GM23248 (cell line): ENCODE data around the gene ZNF469. TPM values are rescaled to one million over a fixed set of nuclear protein-coding genes. Genes with fewer than 3 reads are reported as not detected.

ENCODE experiments used
- DNase-seq: peaks from one replicate; pipeline ENCODE4 v3.0.0-alpha.2; 2015
- H2AFZ ChIP-seq: fragments of 200-600 bp; sonication (generic); 2 replicates; pipeline ENCODE4 v1.6.1; 2016; ENCODE audit warnings: antibody characterized with exemption
- H3F3A ChIP-seq: fragments of 200-600 bp; sonication (generic); 2 replicates; pipeline ENCODE4 v1.6.1; 2016; ENCODE audit warnings: mild to moderate bottlenecking, antibody characterized with exemption, mixed run types; ENCODE audit not compliant: insufficient read depth
- H3K27ac ChIP-seq: fragments of 200-600 bp; sonication (generic); 2 replicates; pipeline ENCODE4 v1.5.1; 2016; ENCODE audit warnings: mild to moderate bottlenecking
- H3K27me3 ChIP-seq: fragments of 200-600 bp; sonication (generic); replicated peaks from 2 replicates; pipeline ENCODE4 v1.6.1; 2016; ENCODE audit warnings: mild to moderate bottlenecking; ENCODE audit not compliant: insufficient read depth
- H3K36me3 ChIP-seq: fragments of 200-600 bp; sonication (generic); 2 replicates; pipeline ENCODE4 v1.6.1; 2016; ENCODE audit warnings: low read depth, mild to moderate bottlenecking
- H3K4me1 ChIP-seq: fragments of 200-600 bp; sonication (generic); 2 replicates; pipeline ENCODE4 v1.6.1; 2016; ENCODE audit warnings: mild to moderate bottlenecking; ENCODE audit not compliant: insufficient read depth
- H3K4me2 ChIP-seq: fragments of 200-600 bp; sonication (generic); one replicate; pipeline ENCODE4 v1.6.1; 2016; ENCODE audit warnings: mild to moderate bottlenecking; ENCODE audit not compliant: unreplicated experiment
- H3K4me3 ChIP-seq: fragments of 200-600 bp; sonication (generic); 2 replicates; pipeline ENCODE4 v1.5.1; 2016; ENCODE audit warnings: mild to moderate bottlenecking
- H3K79me2 ChIP-seq: fragments of 200-600 bp; sonication (generic); 2 replicates; pipeline ENCODE4 v1.6.1; 2016; ENCODE audit warnings: mild to moderate bottlenecking; ENCODE audit not compliant: insufficient read depth
- H3K9ac ChIP-seq: fragments of 200-600 bp; sonication (generic); 2 replicates; pipeline ENCODE4 v1.6.1; 2016; ENCODE audit warnings: mild to moderate bottlenecking
- H3K9me2 ChIP-seq: fragments of 200-600 bp; sonication (generic); 2 replicates; pipeline ENCODE4 v1.6.1; 2016; ENCODE audit warnings: mixed run types, mild to moderate bottlenecking, moderate library complexity; ENCODE audit not compliant: insufficient read depth
- H3K9me3 ChIP-seq: fragments of 200-600 bp; sonication (generic); one replicate; pipeline ENCODE4 v1.6.1; 2017; ENCODE audit warnings: low read depth
- H4K20me1 ChIP-seq: fragments of 200-600 bp; sonication (generic); 2 replicates; pipeline ENCODE4 v1.6.0; 2016; ENCODE audit not compliant: insufficient read depth
- EZH2 ChIP-seq: fragments of 200-600 bp; sonication (generic); IDR thresholded peaks from 2 replicates; pipeline ENCODE4 v1.6.1; 2018; ENCODE audit warnings: antibody characterized with exemption, mild to moderate bottlenecking; ENCODE audit not compliant: insufficient read depth, poor library complexity, severe bottlenecking
- EZH2phosphoT487 ChIP-seq: fragments of 200-600 bp; sonication (generic); IDR thresholded peaks from 2 replicates; pipeline ENCODE4 v1.6.1; 2018; ENCODE audit warnings: antibody characterized with exemption, moderate library complexity, mild to moderate bottlenecking, low read depth; ENCODE audit not compliant: insufficient read depth
- WGBS, 2 experiments: methylation state at CpG; one replicate each; pipeline ENCODE4 v1.1.6; 2015 to 2017; ENCODE audit warnings: low lambda C conversion rate in 2 of 2, low coverage in 1 of 2; ENCODE audit errors: missing lambda C conversion rate in 2 of 2; 5-methylcytosine and 5-hydroxymethylcytosine counted together
- in situ Hi-C: fragments of 300-500 bp; cut with MboI; formaldehyde crosslinking; loops from 2 replicates; pipeline ENCODE4 v1.15.0; 2020
- polyA plus RNA-seq: library from polyadenylated mRNA; unstranded; fragments of >200 nt; fragmentation: Nextera tagmentation; extraction: Ambion mirVana; gene quantifications from 2 replicates; pipeline ENCODE4 v1.2.1, GENCODE V29; 2016
- total RNA-seq: library from RNA; depleted of rRNA; stranded (reverse); fragments of >200 nt; shearing (Covaris generic); gene quantifications from 2 replicates; pipeline ENCODE4 v1.2.3, GENCODE V29; 2014

ZNF469 gene
- total and polyA plus RNA-seq, 2 experiments from 2014 or later: 0.65 to 2.6 TPM

- WGBS, 2 experiments: 53% methylated on average over 3 of the region's 3 CpGs
- Histone ChIP-seq H3K9ac (no peak overlapping the region), H3K4me2 (no peak overlapping the region), H3K79me2 (no peaks in the 10 kb centered on the region), H3K9me2 (no peaks in the 10 kb centered on the region), H3K27ac (no peak overlapping the region), H3K9me3 (no peaks in the 10 kb centered on the region), H2AFZ (no peak overlapping the region), H3K4me3 (no peak overlapping the region), H3K4me1 (no peaks in the 10 kb centered on the region), H3F3A (no peaks in the 10 kb centered on the region), H3K27me3 (no peaks in the 10 kb centered on the region), H4K20me1 (no peaks in the 10 kb centered on the region), H3K36me3 (no peaks in the 10 kb centered on the region)
- no peak for TF ChIP-seq EZH2
- TF ChIP-seq EZH2phosphoT487: no peak
- in situ Hi-C loops: no loop called here
- DNase-seq: no peak
Measured at GRCh38 chr16:88422733-88423447, 40.1 kb downstream of the ZNF469 start.

DNA sequence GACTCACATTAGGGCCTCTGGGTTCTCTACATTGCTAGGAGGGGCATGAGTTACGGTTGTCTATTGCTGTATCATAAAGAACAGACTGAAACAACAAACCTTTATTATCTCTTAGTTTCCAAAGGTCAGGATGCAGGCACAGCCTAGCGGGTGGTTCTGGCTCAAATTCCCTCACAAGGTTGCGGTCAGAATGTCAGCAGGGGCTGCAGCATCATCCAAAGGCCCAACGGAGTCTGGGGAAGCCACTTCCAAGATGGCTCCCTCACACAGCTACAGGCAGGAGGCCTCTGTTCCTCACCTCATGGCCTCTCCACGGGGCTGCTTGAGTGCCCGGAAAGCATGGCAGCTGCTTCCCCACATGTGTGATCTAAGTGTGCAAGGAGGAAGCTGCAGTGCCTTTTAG is 40.7 kb downstream of the ZNF469 start:
- H3K4me3 ChIP-seq: no peak overlapping the region
- H3K9ac ChIP-seq: no peak overlapping the region
- no peaks in the 10 kb centered on the region for H3K9me2 ChIP-seq
- H3K9me3 ChIP-seq: no peaks in the 10 kb centered on the region
- H3K4me1 ChIP-seq: no peaks in the 10 kb centered on the region
- H3K27ac ChIP-seq: no peak overlapping the region
- H3K79me2 ChIP-seq: no peaks in the 10 kb centered on the region
- H3K36me3 ChIP-seq: no peaks in the 10 kb centered on the region
- H2AFZ ChIP-seq: no peak overlapping the region
- in situ Hi-C loops: no loop called here
- WGBS, 2 experiments: 96 to 98% methylated on average over 6 of the region's 6 CpGs
- no peak overlapping the region for H3K4me2 ChIP-seq
- TF ChIP-seq EZH2phosphoT487 (no peak), EZH2 (no peak)
- no peaks in the 10 kb centered on the region for H3K27me3 ChIP-seq
- no peaks in the 10 kb centered on the region for H3F3A ChIP-seq
- no peak for DNase-seq
- no peaks in the 10 kb centered on the region for H4K20me1 ChIP-seq

GRCh38 chr16:88424587-88425235 is 42.0 kb downstream of the ZNF469 start:
- H3F3A ChIP-seq: no peaks in the 10 kb centered on the region
- H3K9ac ChIP-seq: no peak overlapping the region
- no peaks in the 10 kb centered on the region for H3K9me3 ChIP-seq
- H3K4me1 ChIP-seq: no peaks in the 10 kb centered on the region
- in situ Hi-C loops: no loop called here
- H2AFZ ChIP-seq: no peak overlapping the region
- no peaks in the 10 kb centered on the region for H3K36me3 ChIP-seq
- no peak for TF ChIP-seq EZH2
- TF ChIP-seq EZH2phosphoT487: no peak
- H3K27me3 ChIP-seq: no peaks in the 10 kb centered on the region
- H3K9me2 ChIP-seq: no peaks in the 10 kb centered on the region
- no peak overlapping the region for H3K27ac ChIP-seq
- H3K79me2 ChIP-seq: no peaks in the 10 kb centered on the region
- no peaks in the 10 kb centered on the region for H4K20me1 ChIP-seq
- no peak overlapping the region for H3K4me2 ChIP-seq
- DNase-seq: no peak
- no peak overlapping the region for H3K4me3 ChIP-seq
- 67 to 72% methylated on average over 18 to 24 of the region's 24 CpGs for WGBS, 2 experiments

DNA sequence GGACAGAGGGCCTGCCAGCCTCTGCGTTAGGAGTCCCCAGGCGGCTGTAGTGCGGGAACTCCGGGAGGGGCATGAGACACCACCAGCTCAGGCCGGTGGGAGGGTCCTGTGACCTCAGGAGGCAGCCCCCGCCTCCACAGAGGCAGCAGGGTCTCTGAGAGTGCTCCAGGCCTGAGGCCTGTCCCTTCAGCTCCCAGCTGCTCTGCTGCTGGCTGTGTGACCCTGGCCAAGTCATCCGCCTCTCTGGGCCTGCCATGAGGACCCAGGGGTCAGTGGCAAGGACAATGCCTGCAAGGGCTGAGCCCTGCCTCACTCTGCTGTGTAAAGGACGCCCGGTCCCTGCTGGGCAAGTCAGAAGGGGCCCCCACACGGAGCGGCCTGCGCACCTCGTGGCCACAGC is 43.3 kb downstream of the ZNF469 start:
- H3F3A ChIP-seq: no peaks in the 10 kb centered on the region
- H3K4me1 ChIP-seq: no peaks in the 10 kb centered on the region
- no peaks in the 10 kb centered on the region for H4K20me1 ChIP-seq
- no peak overlapping the region for H3K27ac ChIP-seq
- no peak overlapping the region for H3K4me3 ChIP-seq
- 94 to 97% methylated on average over 13 of the region's 13 CpGs for whole genome bisulfite sequencing, 2 experiments
- no peaks in the 10 kb centered on the region for H3K9me3 ChIP-seq
- H3K79me2 ChIP-seq: no peaks in the 10 kb centered on the region
- H3K4me2 ChIP-seq: no peak overlapping the region
- H3K36me3 ChIP-seq: no peaks in the 10 kb centered on the region
- H2AFZ ChIP-seq: no peak overlapping the region
- TF ChIP-seq EZH2phosphoT487 (no peak), EZH2 (no peak)
- H3K27me3 ChIP-seq: no peaks in the 10 kb centered on the region
- DNase-seq: no peak
- no peak overlapping the region for H3K9ac ChIP-seq
- H3K9me2 ChIP-seq: no peaks in the 10 kb centered on the region
- in situ Hi-C loops: no loop called here
